DMS79 treated with DMSO at 0.1 percent for 48 hours (cell line): ENCODE results near the gene RNF141.
A peak's percentile ranks its signal among the peaks of the same experiment; 100 is the strongest.

ENCODE experiments used
- DNase-seq: peaks from one replicate; lab custom pipeline; 2025; lab: John Stamatoyannopoulos, UW

The RNF141 gene

DNA sequence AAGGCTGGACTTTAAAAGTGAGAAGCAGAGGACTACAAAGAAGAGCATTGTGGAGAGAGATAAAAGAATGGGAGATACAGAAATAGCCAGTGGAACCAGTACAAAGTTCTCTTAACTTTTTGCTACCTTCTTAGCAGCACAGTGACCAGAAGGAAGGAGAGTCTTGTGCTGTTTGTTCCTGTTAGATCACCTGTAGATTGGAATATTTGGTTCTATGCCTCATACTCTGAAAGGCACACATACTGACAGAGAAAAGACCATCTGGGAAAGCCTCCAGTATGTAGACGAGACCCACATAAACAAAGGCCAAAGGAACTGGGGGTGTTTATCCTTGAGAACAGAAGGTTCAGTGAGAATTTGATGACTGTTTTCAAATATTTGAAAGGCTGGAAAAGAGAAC, 18.7 kb downstream of the RNF141 start:
- no peak for DNase-seq

DNA sequence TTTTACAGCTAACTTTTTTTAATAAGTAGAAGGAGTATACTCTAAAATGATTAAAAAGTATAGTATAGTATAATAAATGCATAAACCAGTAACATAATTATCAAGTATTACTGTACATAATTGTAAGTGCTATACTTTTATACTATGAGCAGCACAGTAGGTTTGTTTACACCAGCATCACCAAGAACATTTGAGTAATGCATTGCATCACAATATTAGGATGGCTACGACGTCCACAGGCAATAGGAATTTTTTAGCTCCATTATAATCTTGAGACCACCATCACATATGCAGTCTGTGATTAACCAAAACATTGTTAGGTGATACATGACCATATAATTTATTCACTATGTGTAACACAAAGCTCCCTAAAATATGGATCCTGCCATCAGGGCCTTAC, 20.4 kb downstream of the RNF141 start:
- no peak for DNase-seq

DNA sequence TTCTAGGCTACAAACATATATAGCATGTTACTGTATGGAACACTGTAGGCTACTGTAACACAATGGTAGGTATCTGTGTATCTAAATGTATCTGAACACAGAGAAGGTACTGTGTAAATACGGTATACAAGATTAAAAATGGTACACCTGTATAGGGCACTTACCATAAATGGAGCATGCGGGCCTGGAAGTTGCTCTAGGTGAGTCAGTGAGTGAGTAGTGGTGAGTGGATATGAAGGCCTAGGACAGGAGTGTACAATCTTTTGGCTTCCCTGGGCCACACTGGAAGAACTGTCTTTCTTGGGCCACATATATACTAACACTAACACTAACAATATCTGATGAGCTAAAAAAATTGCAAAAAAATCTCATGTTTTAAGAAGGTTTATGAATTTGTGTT, 21.4 kb downstream of the RNF141 start:
- DNase-seq, result no peak

DNA sequence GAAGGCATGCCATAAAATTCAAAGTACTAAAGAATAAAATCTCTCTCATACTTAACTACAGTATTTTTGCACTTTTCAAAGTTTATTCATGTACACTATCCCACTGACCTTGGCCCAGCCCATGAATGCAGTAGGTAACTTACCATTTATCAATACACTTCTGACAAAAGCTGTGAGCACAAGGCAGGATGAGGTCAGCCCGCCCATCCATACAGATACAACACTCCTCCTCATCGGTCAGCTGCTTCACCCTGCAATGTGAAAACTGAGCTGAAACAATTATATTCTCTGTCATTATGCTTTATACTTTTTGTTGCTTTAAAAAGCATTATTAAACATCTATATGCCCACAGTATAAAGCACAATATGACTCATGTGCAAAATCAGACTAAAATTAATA, 22.1 kb downstream of the RNF141 start:
- no peak for DNase-seq

DNA sequence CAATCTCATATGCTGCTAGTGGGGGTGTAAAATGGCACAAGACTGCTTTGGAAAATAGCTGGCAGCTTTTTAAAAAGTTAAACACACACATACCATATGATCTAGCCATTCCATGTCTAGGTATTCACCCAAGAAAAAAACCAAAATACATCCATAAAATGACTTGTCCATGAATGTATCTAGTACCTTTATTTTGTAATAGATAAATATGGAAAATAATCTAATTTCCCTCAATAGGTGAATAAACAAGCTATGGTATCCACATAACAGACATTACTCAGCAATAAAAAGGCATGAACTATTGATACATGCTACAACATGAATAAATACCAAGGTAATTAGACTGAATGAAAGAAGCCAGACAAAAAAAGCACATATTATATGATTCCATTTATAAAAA, 22.9 kb downstream of the RNF141 start:
- DNase-seq, result no peak

DNA sequence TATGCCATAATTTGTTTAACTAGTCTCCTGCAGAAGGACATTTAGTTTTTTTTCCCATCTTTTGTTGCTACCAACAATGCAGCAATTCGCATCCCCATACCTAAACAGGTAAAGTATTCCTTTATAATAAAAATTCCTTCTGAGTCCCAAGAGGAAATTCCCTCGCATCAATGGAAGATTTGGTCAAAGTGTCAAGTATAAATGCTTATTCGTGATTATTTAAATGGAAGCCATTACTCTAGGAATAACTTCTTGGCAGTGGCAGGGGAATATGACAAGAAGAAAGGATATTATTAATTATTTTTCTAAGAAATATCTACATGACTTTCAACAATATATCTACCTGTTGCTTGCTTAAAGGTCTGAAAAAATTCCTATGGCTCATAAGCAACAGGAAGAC, 25.6 kb downstream of the RNF141 start:
- no peak for DNase-seq

DNA sequence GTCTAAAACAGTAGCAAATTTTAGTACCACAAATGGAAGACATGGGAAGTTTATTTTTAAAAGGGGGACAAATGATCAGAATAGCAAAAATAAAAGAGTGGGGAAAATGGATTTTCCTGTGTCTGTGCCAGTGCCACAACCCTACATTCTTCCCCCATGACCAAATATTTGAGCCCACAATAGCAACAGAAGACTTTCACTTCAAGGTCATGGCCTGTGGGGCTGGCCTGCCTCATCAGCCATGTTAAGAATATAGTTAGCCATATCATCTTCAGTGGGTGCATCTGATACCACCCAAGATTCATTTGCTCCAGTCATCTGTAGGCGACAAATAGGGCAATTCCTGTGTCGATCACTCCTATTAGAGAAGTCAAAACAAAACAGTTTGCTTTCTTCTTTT, 26.3 kb downstream of the RNF141 start:
- DNase-seq, result no peak

DNA sequence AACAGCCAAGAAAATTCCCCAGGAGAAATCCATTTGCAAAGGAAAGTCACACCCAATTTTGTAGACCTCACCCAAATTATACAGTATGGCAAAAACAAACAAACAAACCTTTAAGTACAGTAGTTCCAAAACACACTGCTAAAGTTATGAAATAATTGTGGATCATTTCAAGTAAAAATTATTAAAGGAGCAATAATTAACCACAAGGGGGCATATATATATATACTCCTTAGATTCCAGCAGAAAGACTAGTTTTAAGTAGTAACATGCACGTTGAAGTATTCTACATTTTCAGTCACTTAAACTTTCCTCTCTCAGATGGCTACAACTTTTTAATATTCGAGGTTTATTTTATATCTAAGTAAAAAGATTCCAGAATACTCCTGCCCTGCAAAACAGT, 26.8 kb downstream of the RNF141 start:
- no peak for DNase-seq

DNA sequence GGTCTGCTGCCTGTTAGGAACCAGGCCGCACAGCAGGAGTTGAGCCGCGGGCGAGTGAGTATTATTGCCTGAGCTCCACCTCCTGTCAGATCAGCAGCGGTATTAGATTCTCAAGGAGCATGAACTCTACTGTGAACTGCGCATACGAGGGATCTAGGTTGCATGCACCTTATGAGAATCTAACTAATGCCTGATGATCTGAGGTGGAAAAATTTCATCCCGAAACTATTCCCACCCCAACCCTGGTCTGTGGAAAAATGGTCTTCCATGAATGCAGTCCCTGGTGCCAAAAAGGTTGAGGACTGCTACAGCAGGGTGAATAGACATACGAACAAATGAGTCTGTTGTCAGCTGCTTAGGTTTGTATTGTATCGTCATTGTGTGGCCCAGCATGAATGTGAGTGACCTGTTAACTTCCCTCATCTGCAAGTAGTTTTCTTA, 29.8 kb downstream of the RNF141 start:
- no peak for DNase-seq

DNA sequence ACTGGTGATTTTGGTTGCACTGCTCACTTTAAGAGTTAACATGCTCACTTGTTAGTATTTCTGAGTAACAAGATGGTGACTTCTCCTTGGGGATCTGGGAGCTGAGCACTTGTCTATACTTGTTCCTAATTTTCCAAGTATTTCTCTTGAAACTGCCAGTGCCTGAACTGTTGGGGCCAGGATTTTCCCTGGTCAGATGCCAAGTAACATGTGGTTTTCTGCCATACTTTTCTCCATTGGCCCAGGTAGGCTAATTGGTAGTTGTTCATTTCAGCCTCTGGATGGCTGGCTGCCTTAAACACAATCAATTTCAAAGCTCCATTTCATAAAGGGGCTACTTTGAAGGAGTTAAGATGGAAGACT, 35.0 kb downstream of the RNF141 start:
- DNase-seq, result peak; percentile 34

DNA sequence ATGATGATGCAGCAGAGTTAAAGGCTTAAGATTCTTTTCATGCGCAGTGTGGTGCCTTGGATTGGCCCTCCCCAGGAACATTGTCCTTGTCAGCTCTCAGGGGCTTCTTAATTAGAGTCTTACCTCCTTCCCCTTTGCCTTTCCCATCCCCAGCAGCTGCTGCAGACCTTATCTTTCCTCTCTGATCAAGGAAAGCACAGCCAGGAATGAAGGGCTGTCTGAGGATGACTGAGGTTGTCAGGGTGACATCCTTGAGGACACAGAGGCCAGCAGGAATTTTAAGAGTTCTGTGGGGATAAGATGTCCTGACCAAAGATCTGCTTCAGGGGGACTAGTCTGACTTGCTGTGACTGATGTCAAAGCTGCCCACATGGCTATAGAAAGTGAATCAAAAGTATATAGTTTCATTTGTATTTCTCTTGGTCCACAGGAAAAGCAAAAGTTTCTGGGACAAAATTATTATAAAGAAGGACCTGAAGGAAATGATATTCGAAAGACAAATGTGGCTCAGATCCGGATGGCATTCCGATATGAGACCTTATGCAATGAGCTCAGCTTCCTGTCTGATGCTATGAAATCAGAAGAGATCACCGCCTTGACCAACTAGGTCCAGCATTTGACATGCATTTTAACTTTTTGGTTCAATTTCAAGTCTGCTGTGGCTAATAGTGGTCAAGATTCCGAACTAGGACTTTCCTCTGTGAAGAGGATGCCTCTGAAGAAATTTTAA, 35.5 kb downstream of the RNF141 start:
- DNase-seq, result no peak

DNA sequence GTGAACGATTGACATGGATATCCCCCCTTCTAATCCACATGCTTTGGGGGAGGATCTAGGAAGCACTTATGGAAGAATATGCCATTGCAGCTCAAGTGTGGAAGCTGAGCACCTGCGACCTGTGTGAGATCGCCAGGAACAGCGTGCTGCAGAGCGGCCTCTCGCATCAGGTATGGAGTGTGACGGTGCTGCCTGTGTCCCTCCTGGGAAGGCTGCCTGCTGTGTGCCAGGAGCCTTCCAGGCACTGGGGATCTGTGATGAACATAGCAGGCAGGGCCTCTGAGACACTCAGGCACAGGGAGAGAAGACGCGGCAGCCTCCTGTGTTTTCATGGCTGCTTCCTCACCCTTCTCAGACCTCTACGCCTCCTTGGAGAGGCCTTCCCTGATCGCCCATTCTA, 36.5 kb downstream of the RNF141 start:
- DNase-seq, result peak; percentile 84

DNA sequence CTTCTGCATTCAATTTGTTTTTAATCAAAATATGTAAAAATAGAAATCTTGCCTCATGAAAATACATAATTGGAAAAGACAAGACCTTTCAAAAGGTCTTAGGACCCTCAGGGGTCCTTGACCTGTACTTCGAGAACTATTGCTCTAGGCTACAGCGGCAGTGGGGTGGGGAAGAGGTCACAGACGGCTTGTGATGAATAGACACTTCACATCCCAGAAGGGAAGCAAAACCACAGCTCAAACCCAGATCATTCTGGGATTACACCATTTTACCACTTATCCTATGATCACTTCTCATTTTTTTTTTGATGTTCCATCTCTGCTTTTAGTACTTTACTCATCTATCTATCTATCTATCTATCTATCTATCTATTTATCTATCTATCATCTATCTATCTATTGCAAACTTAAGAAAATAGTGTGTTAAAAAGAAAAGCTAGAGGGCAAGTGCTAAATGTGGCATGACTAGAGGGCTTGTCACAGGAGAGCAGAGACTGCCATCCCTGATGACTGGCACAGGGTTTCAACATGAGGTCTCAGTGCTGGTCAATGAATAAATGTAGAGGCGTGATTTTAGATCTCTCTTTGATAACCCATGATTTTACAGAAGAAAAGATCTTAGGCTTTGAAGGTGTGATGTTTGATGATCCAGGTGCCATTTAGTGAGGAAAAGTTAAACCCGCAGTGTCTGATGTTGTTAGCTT, 37.1 kb downstream of the RNF141 start:
- DNase-seq, result peak; percentile 84

DNA sequence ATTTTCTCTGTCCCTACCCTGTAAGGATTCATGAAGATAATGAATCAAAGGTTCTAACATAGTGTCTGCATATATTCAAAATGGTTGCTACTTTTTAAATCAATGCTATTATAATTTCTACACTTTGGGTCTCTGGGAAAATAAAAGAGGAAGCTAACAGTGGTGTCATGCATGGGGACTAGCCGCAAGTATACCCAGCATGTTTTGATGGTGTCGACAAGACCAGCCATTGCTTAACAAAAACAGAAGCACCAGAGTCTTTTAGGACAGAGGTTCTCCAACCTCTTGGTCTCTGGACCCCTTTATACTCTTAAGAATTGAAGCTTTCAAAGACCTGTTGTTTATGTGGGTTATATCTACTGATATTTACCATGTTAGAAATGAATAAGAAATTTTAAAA, 37.8 kb downstream of the RNF141 start:
- no peak for DNase-seq

DNA sequence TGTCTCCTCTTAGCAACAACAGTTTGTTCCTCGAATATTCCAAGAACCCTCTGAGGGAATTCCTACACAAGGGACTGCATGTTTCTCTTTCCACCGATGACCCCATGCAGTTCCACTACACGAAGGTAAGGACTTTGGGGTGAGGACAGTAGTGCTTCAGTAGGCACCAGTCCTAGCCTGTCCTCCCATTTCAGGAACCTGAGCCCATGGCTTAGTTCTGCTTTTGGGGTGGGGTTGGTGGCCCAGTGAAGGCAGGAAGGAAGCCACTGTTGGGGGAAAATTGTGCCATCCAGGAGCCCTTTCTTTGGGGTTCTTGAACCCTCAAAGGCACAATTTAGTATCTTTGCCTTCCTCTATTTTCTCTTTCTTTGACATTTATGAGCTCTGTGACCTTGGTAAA, 38.2 kb downstream of the RNF141 start:
- no peak for DNase-seq

DNA sequence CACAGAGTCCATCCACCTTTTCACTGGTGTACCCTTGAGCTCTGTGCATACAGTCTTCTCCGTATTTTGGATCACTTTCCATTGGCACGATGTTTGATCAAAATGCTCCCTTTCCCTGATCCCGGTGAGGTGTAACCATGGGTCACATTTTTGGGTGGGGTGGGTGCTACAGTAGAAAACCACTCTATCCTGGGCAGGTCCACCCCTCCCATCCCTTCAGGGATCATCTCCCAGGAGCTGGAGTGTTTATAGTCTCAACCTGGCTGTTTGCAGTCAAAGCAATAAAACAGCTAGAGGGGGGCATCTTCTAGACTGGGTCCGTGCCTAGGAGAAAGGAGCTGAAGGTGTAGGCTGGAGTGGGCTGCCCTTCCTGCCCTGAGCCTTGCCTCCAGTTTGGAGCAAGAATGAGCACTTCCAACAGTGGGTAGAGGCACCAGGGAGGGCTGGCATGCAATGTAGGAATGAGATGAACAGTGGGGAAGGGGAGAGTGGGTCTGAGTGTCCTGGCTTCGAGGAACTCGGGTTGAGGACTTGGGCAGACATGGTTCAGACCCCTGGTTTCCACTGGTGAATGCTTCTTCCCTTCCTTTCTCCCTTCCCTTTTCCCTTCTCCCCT, 38.8 kb downstream of the RNF141 start:
- no peak for DNase-seq

DNA sequence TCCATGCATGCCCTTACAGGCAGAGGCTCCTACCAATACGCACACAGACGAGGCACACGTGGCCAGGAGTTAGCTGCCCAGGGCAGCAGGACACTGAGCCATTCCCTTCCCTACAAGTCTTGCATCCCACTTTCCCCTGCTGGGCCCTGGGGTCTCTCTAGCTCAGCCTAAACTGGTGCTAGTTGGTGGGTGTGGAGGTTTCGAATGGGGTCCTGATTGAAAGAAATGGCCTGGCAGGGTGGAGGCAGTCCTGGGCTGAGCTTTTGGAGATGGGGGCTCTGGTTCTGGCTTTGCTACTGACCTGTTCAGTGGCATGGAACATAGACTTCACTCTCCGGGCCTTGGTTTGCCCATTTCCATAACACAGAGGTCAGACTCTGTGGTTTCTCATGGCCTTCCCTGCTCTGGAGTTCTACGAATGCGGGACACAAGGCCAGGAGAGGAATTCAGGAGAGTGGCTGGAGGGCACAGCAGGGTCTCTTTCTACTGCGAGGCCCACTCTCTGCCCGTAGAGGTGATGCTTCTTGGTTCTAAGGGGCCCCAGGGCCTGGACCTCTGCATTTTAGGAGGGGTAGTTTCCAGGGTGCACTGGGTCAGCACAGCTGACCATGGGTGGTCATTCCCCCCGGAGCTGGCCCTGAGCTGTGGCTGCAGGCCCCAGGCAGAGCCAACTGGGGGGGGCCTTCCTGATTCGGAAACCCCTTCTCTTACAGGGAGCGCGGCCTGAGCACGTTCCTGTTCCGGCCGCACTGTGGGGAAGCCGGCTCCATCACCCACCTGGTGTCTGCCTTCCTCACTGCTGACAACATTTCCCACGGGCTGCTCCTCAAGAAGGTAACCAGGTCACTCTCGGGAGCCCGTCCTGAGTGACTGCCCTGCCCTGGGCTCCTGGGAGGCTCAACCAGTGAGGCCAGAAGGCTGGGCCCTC, 40.0 kb downstream of the RNF141 start:
- DNase-seq, result no peak

DNA sequence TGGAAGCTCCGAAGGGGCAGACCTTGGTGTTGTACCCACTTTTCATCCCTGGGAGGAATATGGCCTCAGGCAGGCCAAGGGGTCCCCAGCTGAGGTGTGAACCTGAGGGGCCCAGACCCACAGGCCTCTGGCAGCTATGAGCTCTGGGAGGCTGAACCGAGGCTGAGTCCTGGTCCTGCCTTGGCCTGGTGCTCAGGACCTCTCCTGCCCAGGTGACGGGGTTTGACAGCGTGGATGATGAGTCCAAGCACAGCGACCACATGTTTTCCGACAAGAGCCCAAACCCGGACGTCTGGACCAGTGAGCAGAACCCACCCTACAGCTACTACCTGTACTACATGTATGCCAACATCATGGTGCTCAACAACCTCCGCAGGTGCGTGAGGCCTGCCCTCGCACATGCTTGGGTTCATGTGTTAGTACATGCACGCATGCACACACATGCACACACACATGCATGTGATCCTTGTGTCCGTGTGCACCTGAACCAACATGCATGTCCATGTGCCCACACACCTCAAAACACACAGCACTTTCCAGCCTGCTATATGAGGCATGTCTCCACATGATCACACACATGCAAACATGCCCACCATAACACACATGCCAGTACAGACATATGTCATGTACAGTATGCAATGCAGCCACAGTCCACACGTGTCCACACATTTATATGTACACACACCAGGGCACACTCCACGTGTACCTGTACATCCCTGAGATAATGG, 40.9 kb downstream of the RNF141 start:
- no peak for DNase-seq

DNA sequence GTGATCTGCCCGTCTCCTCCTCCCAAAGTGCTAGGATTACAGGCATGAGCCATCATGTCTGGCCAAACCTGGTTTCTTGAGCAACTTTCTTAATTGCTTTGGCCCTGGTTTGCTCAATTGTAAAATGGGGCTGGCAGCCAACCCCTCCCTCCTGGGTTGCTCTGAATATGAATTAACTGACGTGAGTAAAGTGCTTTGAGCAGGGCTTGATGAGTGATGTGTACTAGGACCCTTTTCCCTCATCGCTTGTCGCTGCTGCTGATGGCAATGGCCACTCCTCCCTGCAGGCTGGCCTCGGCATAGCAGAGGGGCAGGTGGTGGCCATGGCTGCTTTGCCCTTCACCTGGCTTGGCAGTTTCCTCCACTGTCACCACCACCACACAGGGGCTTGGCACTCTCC, 41.5 kb downstream of the RNF141 start:
- DNase-seq, result no peak

DNA sequence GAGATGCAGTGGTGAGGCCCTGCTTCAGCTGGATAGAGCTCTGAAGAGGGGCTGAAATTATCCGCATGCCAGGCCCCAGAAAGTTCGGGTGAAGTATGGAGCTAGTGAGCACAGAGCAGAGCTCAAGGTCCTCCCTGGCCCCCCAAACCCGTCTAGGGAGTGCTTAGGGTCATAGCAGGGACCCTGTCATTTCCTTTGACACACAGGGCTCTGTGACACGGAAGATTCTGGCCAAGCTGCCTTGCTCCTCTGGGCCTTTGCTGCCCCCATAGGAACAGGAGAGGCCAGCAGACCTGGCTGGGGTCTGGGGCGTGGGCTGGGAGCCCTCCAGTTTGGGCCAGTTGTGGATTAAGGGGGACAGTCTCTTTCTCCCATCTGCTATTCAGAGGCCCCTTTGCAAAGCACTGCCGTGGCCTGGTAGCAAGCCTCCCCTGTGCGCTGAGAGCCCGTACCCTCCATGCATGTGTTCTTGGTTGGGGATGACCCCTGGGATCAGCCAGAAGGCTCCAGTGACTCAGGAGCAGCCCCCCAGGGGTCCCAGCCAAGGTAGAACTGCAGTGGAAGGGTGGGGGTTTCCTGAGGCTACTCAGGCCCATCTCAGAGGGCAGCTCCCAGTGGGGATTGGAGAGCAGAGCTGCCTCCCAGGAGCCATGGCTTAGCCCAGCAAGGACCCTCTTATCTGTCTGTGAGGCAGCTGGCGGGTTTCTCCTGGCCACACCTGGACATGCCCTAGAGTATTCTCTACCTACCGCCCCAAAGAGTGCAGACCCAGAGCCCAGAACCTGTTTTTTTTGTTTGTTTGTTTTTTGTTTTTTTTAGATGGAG, 42.3 kb downstream of the RNF141 start:
- no peak for DNase-seq

DNA sequence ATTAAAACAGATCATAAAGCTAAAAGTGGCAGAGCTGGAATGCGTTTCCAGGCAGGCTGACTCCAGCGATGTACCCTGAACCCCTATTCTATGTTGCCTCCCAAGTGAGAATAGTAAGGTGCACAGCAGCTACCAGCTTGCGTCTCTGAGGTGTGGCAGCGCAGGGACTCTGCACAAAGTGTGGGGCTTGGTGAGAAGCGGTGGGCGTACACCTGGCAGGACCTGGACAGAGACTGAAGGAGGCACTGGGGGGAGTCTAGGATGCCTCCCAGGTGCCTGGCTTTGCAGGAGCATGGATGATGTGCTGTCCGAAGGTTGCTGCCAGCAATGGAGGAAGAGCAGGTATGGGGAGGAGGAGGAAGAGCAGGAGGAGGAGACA, 43.0 kb downstream of the RNF141 start:
- no peak for DNase-seq
